ENCODE data around the gene TERT. TPM values are rescaled to one million over a fixed set of nuclear protein-coding genes. Genes with fewer than 3 reads are reported as not detected.
A peak's percentile ranks its signal among the peaks of the same experiment; 100 is the strongest.
"Not testable (repeated sequence)": the region's sequence is repeated elsewhere in the genome, so short reads cannot be mapped to it uniquely, and the experiment has no call there.

TERT gene
- total and polyA plus RNA-seq, 2 experiments from 2014 or later = not detected

- in situ Hi-C loops (cut with MboI) = no loop called here
- Histone ChIP-seq H2AFZ (no peak overlapping the region), H3K4me1 (ENCODE audit: insufficient read depth) (peaks cover 3% of the 10 kb centered on the region; the same call in 1 of the 2 replicates), H3K27ac (no peak overlapping the region), H3K79me2 (ENCODE audit: insufficient read depth) (0 out of 2 replicates have a peak, but pooled peaks cover 3% of the 10 kb centered on the region), H3K36me3 (ENCODE audit: low read depth) (peaks cover 13% of the 10 kb centered on the region; the same call in 1 of the 2 replicates), H3K9ac (no peak overlapping the region), H4K20me1 (ENCODE audit: insufficient read depth) (no peaks in the 10 kb centered on the region; the same call in 1 of the 2 replicates), H3K9me2 (ENCODE audit: insufficient read depth) (no peaks in the 10 kb centered on the region), H3F3A (ENCODE audit: insufficient read depth) (peaks cover 46% of the 10 kb centered on the region), H3K4me3 (no peak overlapping the region), H3K27me3 (replicated peaks; ENCODE audit: insufficient read depth) (no peaks in the 10 kb centered on the region), H3K4me2 (ENCODE audit: unreplicated experiment) (no peak overlapping the region), H3K9me3 (ENCODE audit: low read depth) (no peaks in the 10 kb centered on the region)
- DNase-seq = no peak
- WGBS, 2 experiments (ENCODE audit: low coverage in 1 of 2, low lambda C conversion rate in 2 of 2, missing lambda C conversion rate in 2 of 2) = 84 to 85% methylated on average over 23 of the region's 23 CpGs
- TF ChIP-seq EZH2phosphoT487 (IDR thresholded peaks at IDR 0.05; ENCODE audit: insufficient read depth, low read depth) (no peak), EZH2 (IDR thresholded peaks at IDR 0.05; ENCODE audit: insufficient read depth, poor library complexity, severe bottlenecking) (no peak)
Observed at GRCh38 chr5:1330146-1330846, 35.4 kb upstream of the TERT start.

GRCh38 chr5:1329111-1329579 lies 34.3 kb upstream of the TERT start:
- Histone ChIP-seq H4K20me1 (ENCODE audit: insufficient read depth) (no peaks in the 10 kb centered on the region; the same call in 1 of the 2 replicates), H3K9me2 (ENCODE audit: insufficient read depth) (no peaks in the 10 kb centered on the region), H3K9me3 (ENCODE audit: low read depth) (no peaks in the 10 kb centered on the region), H3K27me3 (replicated peaks; ENCODE audit: insufficient read depth) (no peaks in the 10 kb centered on the region), H3K36me3 (ENCODE audit: low read depth) (peaks cover 17% of the 10 kb centered on the region; the same call in 1 of the 2 replicates), H3K4me3 (no peak overlapping the region), H3K4me1 (ENCODE audit: insufficient read depth) (peaks cover 3% of the 10 kb centered on the region; the same call in 1 of the 2 replicates), H3F3A (ENCODE audit: insufficient read depth) (peaks cover 46% of the 10 kb centered on the region), H3K27ac (no peak overlapping the region), H3K9ac (no peak overlapping the region), H3K4me2 (ENCODE audit: unreplicated experiment) (no peak overlapping the region), H3K79me2 (ENCODE audit: insufficient read depth) (0 out of 2 replicates have a peak, but pooled peaks cover 3% of the 10 kb centered on the region), H2AFZ (no peak overlapping the region)
- no peak for DNase-seq
- in situ Hi-C loops (cut with MboI) = no loop called here
- WGBS, 2 experiments (ENCODE audit: low coverage in 1 of 2, low lambda C conversion rate in 2 of 2, missing lambda C conversion rate in 2 of 2) = 82 to 91% methylated on average over 9 of the region's 9 CpGs
- TF ChIP-seq EZH2phosphoT487 (IDR thresholded peaks at IDR 0.05; ENCODE audit: insufficient read depth, low read depth) (no peak), EZH2 (IDR thresholded peaks at IDR 0.05; ENCODE audit: insufficient read depth, poor library complexity, severe bottlenecking) (no peak)

GRCh38 chr5:1328237-1329110 lies 33.6 kb upstream of the TERT start:
- H3K4me3 ChIP-seq; H3K4me2 ChIP-seq (ENCODE audit: unreplicated experiment); H4K20me1 ChIP-seq (ENCODE audit: insufficient read depth); H3K79me2 ChIP-seq (ENCODE audit: insufficient read depth); H2AFZ ChIP-seq; H3K9me2 ChIP-seq (ENCODE audit: insufficient read depth); in situ Hi-C loops (cut with MboI); H3K27me3 ChIP-seq (replicated peaks; ENCODE audit: insufficient read depth); H3K4me1 ChIP-seq (ENCODE audit: insufficient read depth); H3K9me3 ChIP-seq (ENCODE audit: low read depth); H3K9ac ChIP-seq: not testable (repeated sequence)
- WGBS, 2 experiments (ENCODE audit: low coverage in 1 of 2, low lambda C conversion rate in 2 of 2, missing lambda C conversion rate in 2 of 2) = 30 to 38% methylated on average over 6 to 7 of the region's 7 CpGs
- H3K27ac ChIP-seq = peak overlapping the region; percentile 30
- peak; percentile 28 for DNase-seq
- H3K36me3 ChIP-seq (ENCODE audit: low read depth) = peaks cover 16% of the 10 kb centered on the region; the same call in 1 of the 2 replicates
- H3F3A ChIP-seq (ENCODE audit: insufficient read depth) = peaks cover 46% of the 10 kb centered on the region

- H3K36me3 ChIP-seq (ENCODE audit: low read depth); H3K9ac ChIP-seq; H3K9me2 ChIP-seq (ENCODE audit: insufficient read depth); H3K27me3 ChIP-seq (replicated peaks; ENCODE audit: insufficient read depth); H3K9me3 ChIP-seq (ENCODE audit: low read depth); H2AFZ ChIP-seq; H3K79me2 ChIP-seq (ENCODE audit: insufficient read depth); H4K20me1 ChIP-seq (ENCODE audit: insufficient read depth); H3K4me3 ChIP-seq; H3K4me1 ChIP-seq (ENCODE audit: insufficient read depth); in situ Hi-C loops (cut with MboI): not testable (repeated sequence)
- peak overlapping the region; percentile 35 for H3K4me2 ChIP-seq (ENCODE audit: unreplicated experiment)
- H3K27ac ChIP-seq = peak overlapping the region; percentile 69
- peaks cover 40% of the 10 kb centered on the region for H3F3A ChIP-seq (ENCODE audit: insufficient read depth)
- peak; percentile 41 for DNase-seq
- WGBS, 2 experiments (ENCODE audit: low coverage in 1 of 2, low lambda C conversion rate in 2 of 2, missing lambda C conversion rate in 2 of 2) = 5 to 10% methylated on average over 4 to 6 of the region's 6 CpGs
Observed at GRCh38 chr5:1326901-1327756, 32.3 kb upstream of the TERT start.

GRCh38 chr5:1326532-1326875 lies 31.6 kb upstream of the TERT start:
- H3K79me2 ChIP-seq (ENCODE audit: insufficient read depth); H3K27me3 ChIP-seq (replicated peaks; ENCODE audit: insufficient read depth); H3K36me3 ChIP-seq (ENCODE audit: low read depth); H3K4me3 ChIP-seq; H3K4me1 ChIP-seq (ENCODE audit: insufficient read depth); in situ Hi-C loops (cut with MboI); H2AFZ ChIP-seq; H3K9me3 ChIP-seq (ENCODE audit: low read depth); H4K20me1 ChIP-seq (ENCODE audit: insufficient read depth); DNase-seq; H3K9ac ChIP-seq; H3K9me2 ChIP-seq (ENCODE audit: insufficient read depth); H3K4me2 ChIP-seq (ENCODE audit: unreplicated experiment): not testable (repeated sequence)
- H3K27ac ChIP-seq = peak overlapping the region; percentile 69
- H3F3A ChIP-seq (ENCODE audit: insufficient read depth) = peaks cover 40% of the 10 kb centered on the region
- WGBS, 2 experiments (ENCODE audit: low coverage in 1 of 2, low lambda C conversion rate in 2 of 2, missing lambda C conversion rate in 2 of 2) = 3% methylated on average over 5 of the region's 5 CpGs; no CpG with 5 or more reads in 1 of the 2 experiments
